Stimulated activated CD8-positive, alpha-beta memory T cell treated with anti-CD3 and anti-CD28 coated beads, Interleukin-4, amount 100 ng/mL, for 48 hours (primary cell): Measurements from ENCODE around the gene IGDCC3.
A peak's percentile ranks its signal among the peaks of the same experiment; 100 is the strongest.
"Not testable (repeated sequence)": the region's sequence is repeated elsewhere in the genome, so short reads cannot be mapped to it uniquely, and the experiment has no call there.

Experiments
- DNase-seq: peaks from one replicate; pipeline ENCODE4 v3.0.0-alpha.2; 2020

Gene IGDCC3

GRCh38 chr15:65405791-65406423 is 28.1 kb upstream of the IGDCC3 start:
- no peak for DNase-seq

GRCh38 chr15:65404186-65404872 is 26.5 kb upstream of the IGDCC3 start:
- no peak for DNase-seq

- no peak for DNase-seq
These were observed 25.2 kb upstream of the IGDCC3 start for GRCh38 chr15:65402961-65403360.

GRCh38 chr15:65401611-65402240 is 23.9 kb upstream of the IGDCC3 start:
- DNase-seq: no peak

- DNase-seq: peak; percentile 72
These were observed 23.2 kb upstream of the IGDCC3 start for GRCh38 chr15:65400760-65401610.

GRCh38 chr15:65399997-65400396 is 22.2 kb upstream of the IGDCC3 start:
- DNase-seq: no peak

GRCh38 chr15:65399001-65399706 is 21.4 kb upstream of the IGDCC3 start:
- DNase-seq: no peak

- not testable (repeated sequence) for DNase-seq
These were observed 20.7 kb upstream of the IGDCC3 start for GRCh38 chr15:65398486-65398885.

- no peak for DNase-seq
These were observed 19.1 kb upstream of the IGDCC3 start for GRCh38 chr15:65396965-65397317.

- no peak for DNase-seq
These were observed 18.6 kb upstream of the IGDCC3 start for GRCh38 chr15:65396283-65396964.

GRCh38 chr15:65395567-65396202 is 17.9 kb upstream of the IGDCC3 start:
- DNase-seq: no peak

GRCh38 chr15:65394936-65395335 is 17.1 kb upstream of the IGDCC3 start:
- DNase-seq: no peak

- no peak for DNase-seq
These were observed 16.5 kb upstream of the IGDCC3 start for GRCh38 chr15:65394280-65394789.

GRCh38 chr15:65393557-65393956 is 15.8 kb upstream of the IGDCC3 start:
- no peak for DNase-seq

- no peak for DNase-seq
These were observed 15.3 kb upstream of the IGDCC3 start for GRCh38 chr15:65393091-65393490.

- DNase-seq: no peak
These were observed 14.6 kb upstream of the IGDCC3 start for GRCh38 chr15:65392368-65392767.

- no peak for DNase-seq
These were observed 13.9 kb upstream of the IGDCC3 start for GRCh38 chr15:65391732-65392131.

GRCh38 chr15:65390447-65390846 is 12.6 kb upstream of the IGDCC3 start:
- no peak for DNase-seq

GRCh38 chr15:65389226-65389625 is 11.4 kb upstream of the IGDCC3 start:
- DNase-seq: no peak

- DNase-seq: no peak
These were observed 10.7 kb upstream of the IGDCC3 start for GRCh38 chr15:65388306-65389080.

- DNase-seq: no peak
These were observed 9.1 kb upstream of the IGDCC3 start for GRCh38 chr15:65386886-65387285.
